HEK293 (cell line): Measurements from ENCODE around the gene C17orf107.
A peak's percentile ranks its signal among the peaks of the same experiment; 100 is the strongest.

ENCODE experiments used
- CTCF ChIA-PET: fragments of 350-600 bp; formaldehyde crosslinking; extraction: SDS; loops from one replicate; lab custom pipeline; 2021; ENCODE audit warnings: antibody characterized with exemption; lab: Yijun Ruan, JAX
- POLR2A ChIA-PET: fragments of 300-600 bp; formaldehyde crosslinking; extraction: SDS; loops from one replicate; lab custom pipeline; 2020; ENCODE audit warnings: antibody characterized with exemption, inconsistent platforms; lab: Yijun Ruan, JAX
- H3K27ac ChIP-seq: fragments of 200-500 bp; sonication (Bioruptor generic); 2 replicates; pipeline ENCODE4 v1.5.1; 2014; ENCODE audit warnings: low read depth, low read length, control low read depth, inconsistent platforms; ENCODE audit errors: extremely low read depth
- H3K36me3 ChIP-seq, 2 experiments: fragments of 200-500 bp in 1 of 2; sonication (Bioruptor generic) in 1 of 2; 1 replicate in 1 of 2; 2 replicates in 1 of 2; pipeline ENCODE4 v1.5.1; 2014 to 2017; ENCODE audit warnings: inconsistent platforms in 2 of 2, low read length in 2 of 2; ENCODE audit not compliant: control insufficient read depth in 2 of 2, insufficient read depth in 1 of 2
- H3K4me1 ChIP-seq: fragments of 200-500 bp; sonication (Bioruptor generic); 2 replicates; pipeline ENCODE4 v1.5.1; 2014; ENCODE audit warnings: mild to moderate bottlenecking, low read length, inconsistent platforms; ENCODE audit not compliant: control insufficient read depth, insufficient read depth
- H3K4me3 ChIP-seq: 2 replicates; pipeline ENCODE4 v1.5.1; 2011; ENCODE audit warnings: low read depth, mild to moderate bottlenecking, control low read depth, low read length, moderate library complexity
- H3K9me3 ChIP-seq: fragments of 200-500 bp; sonication (Bioruptor generic); 2 replicates; pipeline ENCODE4 v1.5.1; 2014; ENCODE audit warnings: low read depth, low read length, inconsistent platforms; ENCODE audit not compliant: control insufficient read depth, insufficient read depth
- HOXD13 ChIP-seq: sonication (generic); formaldehyde crosslinking; IDR thresholded peaks from 2 replicates; pipeline ENCODE4 v1.8.0; 2022; ENCODE audit warnings: missing genetic modification reagents, borderline replicate concordance
- KLF10 ChIP-seq: fragments of 450-650 bp; IDR thresholded peaks from 2 replicates; pipeline ENCODE4 v1.5.1; 2018; ENCODE audit warnings: missing biosample characterization, mild to moderate bottlenecking, missing genetic modification characterization
- KLF9 ChIP-seq: fragments of 450-650 bp; formaldehyde crosslinking; IDR thresholded peaks from 2 replicates; pipeline ENCODE4 v1.5.1; 2016; ENCODE audit warnings: missing biosample characterization, missing genetic modification characterization, low read depth
- PRDM1 ChIP-seq: fragments of 450-650 bp; formaldehyde crosslinking; IDR thresholded peaks from 2 replicates; pipeline ENCODE4; 2016; ENCODE audit warnings: missing biosample characterization, missing genetic modification characterization
- SP7 ChIP-seq: fragments of 450-650 bp; formaldehyde crosslinking; IDR thresholded peaks from 2 replicates; pipeline ENCODE4 v1.5.1; 2016; ENCODE audit warnings: missing biosample characterization, missing genetic modification characterization
- TRIM28 ChIP-seq: IDR thresholded peaks from 2 replicates; pipeline ENCODE4 v1.6.1; 2011; ENCODE audit warnings: low read length, control low read depth, borderline replicate concordance
- ZBTB21 ChIP-seq: fragments of 450-650 bp; formaldehyde crosslinking; IDR thresholded peaks from 2 replicates; pipeline ENCODE4 v1.5.1; 2017; ENCODE audit warnings: missing biosample characterization, missing genetic modification characterization
- ZNF157 ChIP-seq: fragments of 450-650 bp; formaldehyde crosslinking; IDR thresholded peaks from 2 replicates; pipeline ENCODE4 v1.5.1; 2016; ENCODE audit warnings: missing biosample characterization, missing genetic modification characterization
- ZNF2 ChIP-seq: fragments of 450-650 bp; formaldehyde crosslinking; IDR thresholded peaks from 2 replicates; pipeline ENCODE4 v1.5.1; 2016; ENCODE audit warnings: missing biosample characterization, missing genetic modification characterization
- ZNF221 ChIP-seq: fragments of 450-650 bp; formaldehyde crosslinking; IDR thresholded peaks from 2 replicates; pipeline ENCODE4 v1.5.1; 2017; ENCODE audit warnings: missing biosample characterization, missing genetic modification characterization, borderline replicate concordance
- ZNF324 ChIP-seq: fragments of 450-650 bp; formaldehyde crosslinking; IDR thresholded peaks from 2 replicates; pipeline ENCODE4 v1.5.1; 2016; ENCODE audit warnings: missing biosample characterization, missing genetic modification characterization
- ZNF341 ChIP-seq: fragments of 450-650 bp; formaldehyde crosslinking; IDR thresholded peaks from 2 replicates; pipeline ENCODE4; 2016; ENCODE audit warnings: low read depth, missing biosample characterization, missing genetic modification characterization
- ZNF423 ChIP-seq: fragments of 450-650 bp; formaldehyde crosslinking; IDR thresholded peaks from 2 replicates; pipeline ENCODE4 v1.5.1; 2016; ENCODE audit warnings: missing biosample characterization, missing genetic modification characterization
- ZNF530 ChIP-seq: fragments of 450-650 bp; formaldehyde crosslinking; IDR thresholded peaks from 2 replicates; pipeline ENCODE4 v1.5.1; 2016; ENCODE audit warnings: low read depth, missing biosample characterization, missing genetic modification characterization
- ZNF670 ChIP-seq: fragments of 450-650 bp; formaldehyde crosslinking; IDR thresholded peaks from 2 replicates; pipeline ENCODE4 v1.5.1; 2016; ENCODE audit warnings: missing biosample characterization, missing genetic modification characterization, low read depth
- ZNF776 ChIP-seq: fragments of 450-650 bp; formaldehyde crosslinking; IDR thresholded peaks from 2 replicates; pipeline ENCODE4 v1.5.0; 2017; ENCODE audit warnings: missing biosample characterization, missing genetic modification characterization, borderline replicate concordance
- TF ChIP-seq, protein P1 (sequence below): IDR thresholded peaks from 2 replicates; pipeline ENCODE4 v1.6.1; 2011; ENCODE audit warnings: mild to moderate bottlenecking, low read depth, low read length, borderline replicate concordance
- TF ChIP-seq, protein P2 (sequence below): fragments of 450-650 bp; IDR thresholded peaks from 2 replicates; pipeline ENCODE4 v1.5.1; 2018; ENCODE audit warnings: missing biosample characterization, mild to moderate bottlenecking, missing genetic modification characterization

C17orf107 gene

DNA sequence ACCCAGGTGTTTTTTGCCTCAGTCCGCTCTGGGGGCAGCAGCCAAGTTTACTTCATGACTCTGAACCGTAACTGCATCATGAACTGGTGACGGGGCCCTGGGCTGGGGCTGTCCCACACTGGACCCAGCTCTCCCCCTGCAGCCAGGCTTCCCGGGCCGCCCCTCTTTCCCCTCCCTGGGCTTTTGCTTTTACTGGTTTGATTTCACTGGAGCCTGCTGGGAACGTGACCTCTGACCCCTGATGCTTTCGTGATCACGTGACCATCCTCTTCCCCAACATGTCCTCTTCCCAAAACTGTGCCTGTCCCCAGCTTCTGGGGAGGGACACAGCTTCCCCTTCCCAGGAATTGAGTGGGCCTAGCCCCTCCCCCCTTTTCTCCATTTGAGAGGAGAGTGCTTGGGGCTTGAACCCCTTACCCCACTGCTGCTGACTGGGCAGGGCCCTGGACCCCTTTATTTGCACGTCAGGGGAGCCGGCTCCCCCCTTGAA is 2.1 kb upstream of the C17orf107 start:
- H3K4me3 ChIP-seq: no peak overlapping the region
- POLR2A ChIA-PET: no interaction called here
- H3K36me3 ChIP-seq: peaks cover 0 to 73% of the 10 kb centered on the region in 2 experiments; a peak in 2 of 3 replicates
- H3K27ac ChIP-seq: no peak overlapping the region
- CTCF ChIA-PET: interaction anchor here (0.6 to 1.5 kb wide), 5 partner anchors 82 to 330 kb away, joined by 3 to 5 read pairs (median 4); no protein-coding TSS in a partner anchor
- H3K9me3 ChIP-seq: no peaks in the 10 kb centered on the region
- H3K4me1 ChIP-seq: no peaks in the 10 kb centered on the region
- TF ChIP-seq ZNF341 (tag by site-specific recombination) (peak; percentile 35; the same call in 1 of the 2 replicates), ZBTB21 (tag by site-specific recombination) (no peak)
- TF ChIP-seq, all 188 proteins: peak for 1

DNA sequence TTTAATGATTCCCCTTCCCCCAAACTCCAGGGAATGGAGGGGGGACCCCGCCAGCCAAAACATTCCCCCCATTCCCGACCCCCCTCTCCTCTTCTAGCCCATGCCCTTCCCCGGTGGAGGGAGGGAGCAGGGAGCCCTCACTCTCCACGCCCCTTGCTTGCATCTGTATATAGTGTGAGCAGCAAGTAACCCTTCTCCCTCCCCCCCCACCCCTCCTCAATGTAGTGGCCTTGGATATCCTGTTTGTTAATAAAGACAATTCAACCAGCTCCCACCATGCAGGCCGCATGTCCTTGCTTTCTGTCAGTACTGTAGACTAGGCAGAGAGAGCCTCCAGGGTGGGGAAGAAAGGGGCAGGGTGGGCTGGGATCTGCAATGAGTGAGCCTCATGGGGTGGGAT is 1.6 kb upstream of the C17orf107 start:
- POLR2A ChIA-PET: no interaction called here
- H3K4me1 ChIP-seq: no peaks in the 10 kb centered on the region
- H3K27ac ChIP-seq: no peak overlapping the region
- CTCF ChIA-PET: interaction anchor here (0.6 to 0.7 kb wide), 2 partner anchors 82 to 164 kb away, joined by 3 to 4 read pairs; no protein-coding TSS in a partner anchor
- H3K36me3 ChIP-seq: peaks cover 0 to 68% of the 10 kb centered on the region in 2 experiments; a peak in 2 of 3 replicates
- H3K9me3 ChIP-seq: no peaks in the 10 kb centered on the region
- no peak for TF ChIP-seq ZNF670 (tag by site-specific recombination)
- no peak for TF ChIP-seq ZBTB21 (tag by site-specific recombination)
- no peak for TF ChIP-seq ZNF776 (tag by site-specific recombination)
- no peak for TF ChIP-seq KLF10
- no peak for TF ChIP-seq HOXD13 (CRISPR knock-in tag)
- no peak for TF ChIP-seq TRIM28
- TF ChIP-seq, protein P1, sequence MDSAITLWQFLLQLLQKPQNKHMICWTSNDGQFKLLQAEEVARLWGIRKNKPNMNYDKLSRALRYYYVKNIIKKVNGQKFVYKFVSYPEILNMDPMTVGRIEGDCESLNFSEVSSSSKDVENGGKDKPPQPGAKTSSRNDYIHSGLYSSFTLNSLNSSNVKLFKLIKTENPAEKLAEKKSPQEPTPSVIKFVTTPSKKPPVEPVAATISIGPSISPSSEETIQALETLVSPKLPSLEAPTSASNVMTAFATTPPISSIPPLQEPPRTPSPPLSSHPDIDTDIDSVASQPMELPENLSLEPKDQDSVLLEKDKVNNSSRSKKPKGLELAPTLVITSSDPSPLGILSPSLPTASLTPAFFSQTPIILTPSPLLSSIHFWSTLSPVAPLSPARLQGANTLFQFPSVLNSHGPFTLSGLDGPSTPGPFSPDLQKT: no peak
- no peak for TF ChIP-seq ZNF157
- no peak overlapping the region for H3K4me3 ChIP-seq

DNA sequence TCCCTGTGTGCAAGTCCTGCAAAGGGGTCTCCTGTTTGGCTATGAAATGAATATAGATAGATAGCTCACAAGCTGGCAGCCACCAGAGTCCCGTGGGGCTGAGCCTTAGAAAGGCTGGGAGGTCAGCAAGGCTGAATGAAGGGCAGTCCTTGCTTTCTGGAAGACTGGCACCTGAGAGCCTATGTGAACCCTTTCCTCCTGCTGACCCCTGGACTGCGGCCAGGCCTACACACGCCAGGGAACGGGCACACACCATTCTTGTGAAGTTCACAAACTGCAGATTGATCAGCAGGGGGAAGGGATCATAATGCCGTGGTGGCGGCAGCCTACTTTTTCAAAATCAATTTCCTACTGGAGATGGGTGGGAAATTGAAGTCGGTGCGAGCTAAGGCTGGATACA is 985 bp upstream of the C17orf107 start:
- ChIA-PET CTCF (no interaction called here), POLR2A (no interaction called here)
- no peaks in the 10 kb centered on the region for H3K9me3 ChIP-seq
- TF ChIP-seq ZNF530 (tag by site-specific recombination) (no peak), ZNF776 (tag by site-specific recombination) (no peak)
- peaks cover 0 to 63% of the 10 kb centered on the region in 2 experiments; a peak in 2 of 3 replicates for H3K36me3 ChIP-seq
- no peak overlapping the region for H3K4me3 ChIP-seq
- H3K27ac ChIP-seq: no peak overlapping the region
- peaks cover 3% of the 10 kb centered on the region; the same call in 1 of the 2 replicates for H3K4me1 ChIP-seq

DNA sequence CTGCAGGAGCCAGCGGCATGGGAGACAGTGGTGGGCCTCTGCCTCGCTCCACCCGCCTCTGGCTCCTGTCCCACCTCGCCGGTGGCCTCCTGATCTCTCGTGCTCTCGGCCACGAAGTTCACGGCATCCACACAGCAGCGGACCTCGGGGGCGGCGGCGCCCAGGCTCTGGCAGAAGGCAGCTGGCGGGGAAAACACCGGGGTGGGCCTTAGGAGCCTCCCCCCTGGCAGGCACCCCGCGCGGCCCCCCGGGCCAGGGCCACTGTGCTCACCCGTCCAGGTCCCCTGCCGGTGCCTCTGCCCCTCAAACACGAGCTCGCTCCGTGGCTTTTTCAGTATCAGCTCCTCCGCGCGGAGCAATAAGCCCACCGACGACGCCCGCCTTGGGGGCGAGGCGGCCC is 409 bp upstream of the C17orf107 start:
- Histone ChIP-seq H3K9me3 (no peaks in the 10 kb centered on the region), H3K27ac (no peak overlapping the region), H3K4me3 (no peak overlapping the region), H3K36me3 (peaks cover 0 to 57% of the 10 kb centered on the region in 2 experiments; a peak in 1 of 3 replicates), H3K4me1 (peaks cover 3% of the 10 kb centered on the region; the same call in 1 of the 2 replicates)
- POLR2A ChIA-PET: no interaction called here
- no peak for TF ChIP-seq PRDM1 (tag by site-specific recombination)
- TF ChIP-seq SP7: no peak
- no peak for TF ChIP-seq ZNF324 (tag by site-specific recombination)
- no peak for TF ChIP-seq ZNF2 (tag by site-specific recombination)
- no peak for TF ChIP-seq ZNF221 (tag by site-specific recombination)
- TF ChIP-seq, protein P2, sequence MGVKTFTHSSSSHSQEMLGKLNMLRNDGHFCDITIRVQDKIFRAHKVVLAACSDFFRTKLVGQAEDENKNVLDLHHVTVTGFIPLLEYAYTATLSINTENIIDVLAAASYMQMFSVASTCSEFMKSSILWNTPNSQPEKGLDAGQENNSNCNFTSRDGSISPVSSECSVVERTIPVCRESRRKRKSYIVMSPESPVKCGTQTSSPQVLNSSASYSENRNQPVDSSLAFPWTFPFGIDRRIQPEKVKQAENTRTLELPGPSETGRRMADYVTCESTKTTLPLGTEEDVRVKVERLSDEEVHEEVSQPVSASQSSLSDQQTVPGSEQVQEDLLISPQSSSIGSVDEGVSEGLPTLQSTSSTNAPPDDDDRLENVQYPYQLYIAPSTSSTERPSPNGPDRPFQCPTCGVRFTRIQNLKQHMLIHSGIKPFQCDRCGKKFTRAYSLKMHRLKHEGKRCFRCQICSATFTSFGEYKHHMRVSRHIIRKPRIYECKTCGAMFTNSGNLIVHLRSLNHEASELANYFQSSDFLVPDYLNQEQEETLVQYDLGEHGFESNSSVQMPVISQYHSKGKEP (tag by site-specific recombination): no peak
- no peak for TF ChIP-seq KLF9 (tag by site-specific recombination)
- TF ChIP-seq ZNF423 (tag by site-specific recombination): no peak
- CTCF ChIA-PET: interaction anchor here (0.7 to 1.0 kb wide), 2 partner anchors 10 to 160 kb away, joined by 3 to 4 read pairs; partner anchors contain the start of gene ZMYND15
